ENCODE measurements around the gene ATG2A.
"Not testable (repeated sequence)": the region's sequence is repeated elsewhere in the genome, so short reads cannot be mapped to it uniquely, and the experiment has no call there.

Gene ATG2A

DNA sequence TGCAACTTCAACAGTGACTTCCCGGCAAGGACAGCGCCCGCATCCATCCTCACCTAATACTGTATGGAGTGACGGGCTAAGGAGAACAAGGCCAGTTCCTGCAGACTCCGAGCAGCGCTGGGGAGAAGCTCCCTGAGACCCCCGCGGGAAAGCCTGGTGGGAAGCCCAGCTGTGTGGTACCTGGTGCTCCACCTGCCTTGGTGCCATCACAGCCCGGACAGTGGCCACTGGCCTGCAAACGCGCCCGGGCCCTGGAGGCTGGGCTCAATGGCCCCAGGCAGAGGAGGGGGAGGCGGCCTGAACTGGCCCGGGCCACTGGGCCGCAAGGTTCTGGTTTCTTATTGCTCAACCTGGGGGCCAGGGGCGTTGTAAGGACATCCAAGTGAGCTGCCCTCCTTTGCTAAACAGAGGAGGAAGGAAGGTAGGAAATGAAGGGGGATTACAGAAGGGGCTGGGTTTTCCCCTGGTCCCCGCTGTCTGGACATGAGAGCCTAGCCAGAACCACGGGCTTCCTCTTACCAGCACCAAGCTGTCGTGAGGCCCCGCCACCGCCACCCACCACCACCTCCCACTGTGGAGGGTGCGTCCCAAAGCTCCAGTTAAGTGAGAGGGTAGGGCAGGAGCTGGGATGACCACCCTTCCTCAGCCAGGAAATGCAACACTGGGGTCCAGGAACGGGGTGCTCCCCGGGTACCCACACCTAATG, 64.1 kb downstream of the ATG2A start:
- DNase-seq: no peak

DNA sequence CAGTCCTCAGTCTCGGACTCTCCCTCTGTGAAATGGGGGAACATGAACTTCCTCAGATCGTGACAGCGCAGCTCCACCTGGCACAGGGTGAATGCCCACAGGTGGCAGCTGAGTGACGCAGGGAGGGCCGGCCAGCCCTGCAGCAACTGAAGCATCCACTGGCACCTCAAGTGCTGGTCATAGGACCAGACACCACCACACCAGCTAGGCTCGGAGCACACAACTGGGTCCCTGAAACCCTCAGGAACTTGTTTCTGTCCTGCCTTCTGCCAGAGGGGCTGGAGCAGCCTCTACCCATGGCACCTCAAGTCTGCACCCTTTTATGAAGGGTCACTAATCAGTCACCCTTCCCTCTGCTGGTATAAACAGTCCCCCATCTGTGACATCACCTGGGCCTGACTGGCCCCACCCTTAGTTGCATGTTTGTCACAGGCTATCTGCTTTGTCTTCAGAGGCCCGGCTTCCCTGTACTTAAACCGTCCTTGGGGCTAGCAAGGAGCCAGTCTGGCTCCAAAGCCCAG, 65.1 kb downstream of the ATG2A start:
- DNase-seq: no peak

DNA sequence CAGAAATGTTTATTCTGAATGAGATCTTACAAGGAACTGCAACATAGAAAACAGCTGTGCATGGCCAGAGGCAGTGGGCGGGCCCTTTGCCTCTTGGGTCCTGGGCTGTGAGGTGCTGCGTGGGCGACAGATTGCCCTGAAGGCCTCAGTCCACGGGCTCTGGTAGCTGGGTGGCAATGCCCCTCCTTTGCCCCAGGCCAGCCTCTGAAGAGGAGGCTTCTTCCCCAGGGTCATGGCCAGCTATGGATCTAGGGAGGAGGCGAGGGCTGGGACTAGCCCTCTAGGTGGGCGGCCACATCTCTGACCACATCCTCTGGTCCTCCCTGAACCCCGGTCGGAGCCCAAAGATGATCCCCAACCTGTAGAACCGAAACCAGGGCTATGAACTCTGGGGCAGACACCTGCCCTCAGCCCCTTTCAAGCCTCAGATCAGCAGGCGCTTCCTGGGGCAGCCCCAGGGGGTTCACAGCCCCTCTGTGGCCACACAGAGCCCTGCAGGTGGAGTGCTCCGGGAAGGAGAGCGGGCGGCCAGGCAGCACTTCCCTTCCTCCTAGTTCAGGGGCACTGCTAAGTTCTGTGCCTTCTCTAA, 65.9 kb downstream of the ATG2A start:
- DNase-seq: no peak

DNA sequence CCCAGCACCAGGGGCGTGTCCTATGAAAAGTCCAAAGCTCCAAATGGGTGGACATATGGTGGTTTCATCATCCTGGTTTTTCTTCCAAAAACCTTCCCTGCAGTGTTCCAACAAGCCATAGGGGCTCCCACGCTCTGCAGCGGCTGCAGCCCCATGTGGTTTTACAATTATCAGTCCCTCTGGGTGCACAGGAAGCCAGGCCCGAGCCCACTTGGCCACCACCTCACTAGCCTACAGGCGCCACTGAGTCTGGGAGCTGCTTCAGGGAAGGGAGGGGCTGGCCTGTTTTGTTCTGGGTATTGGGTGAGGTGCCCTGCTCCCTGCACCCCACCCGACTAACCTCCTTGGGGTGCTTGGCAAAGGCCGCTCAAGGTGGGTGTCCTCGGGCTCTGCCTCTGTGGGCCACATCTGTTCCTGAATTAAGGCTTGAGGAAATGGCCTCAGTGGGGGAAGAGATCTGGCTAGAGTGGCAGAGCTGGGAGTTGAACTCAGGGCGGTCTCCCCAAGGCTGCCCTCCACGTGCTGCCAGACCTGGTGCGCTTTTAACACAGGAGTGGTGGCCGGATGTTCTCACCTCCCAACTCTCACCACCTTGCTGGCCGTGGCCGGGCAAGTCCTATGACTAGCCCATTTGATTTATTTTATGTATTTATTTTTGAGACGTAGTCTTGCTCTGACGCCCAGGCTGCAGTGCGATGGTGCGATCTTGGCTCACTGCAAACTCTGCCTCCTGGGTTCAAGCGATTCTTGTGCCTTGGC, 67.2 kb downstream of the ATG2A start:
- no peak for DNase-seq

DNA sequence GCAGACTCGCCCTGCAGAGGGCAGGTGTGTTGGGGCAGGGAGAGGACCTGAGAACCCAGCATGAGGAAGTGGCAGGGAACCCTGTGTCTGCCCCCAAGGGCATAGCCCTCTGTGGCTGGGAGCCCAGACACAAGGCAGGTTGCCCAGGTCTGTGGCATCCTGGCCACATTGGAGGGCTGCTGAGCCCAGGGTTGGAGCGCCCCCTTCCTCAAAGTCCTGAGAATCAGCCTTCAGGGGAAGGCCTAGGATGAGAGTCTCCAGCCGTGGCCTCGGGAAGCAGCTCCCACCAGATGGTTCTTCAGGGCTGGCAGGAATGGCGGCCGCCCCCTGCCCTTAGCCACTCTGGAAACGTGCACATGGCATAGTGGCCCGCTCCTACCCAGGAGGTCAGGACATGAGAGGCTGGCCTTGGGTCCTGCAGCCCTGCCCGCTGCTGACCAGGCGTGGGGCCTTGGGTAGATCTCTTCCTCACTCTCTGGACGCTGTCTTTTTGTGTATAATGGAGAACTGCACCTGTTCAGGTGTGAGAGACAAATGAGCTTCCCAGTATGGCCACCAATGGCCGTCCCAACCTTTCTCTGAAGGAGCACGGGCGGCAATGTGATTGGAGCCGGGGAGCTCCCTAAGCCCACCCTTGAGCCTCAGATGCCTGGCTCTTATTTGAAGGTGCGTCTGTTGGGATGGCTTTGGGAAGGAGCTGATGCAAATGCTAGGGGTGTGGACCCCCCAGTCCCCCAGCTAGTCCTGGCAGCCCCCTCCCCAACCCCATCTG, 68.0 kb downstream of the ATG2A start:
- no peak for DNase-seq

DNA sequence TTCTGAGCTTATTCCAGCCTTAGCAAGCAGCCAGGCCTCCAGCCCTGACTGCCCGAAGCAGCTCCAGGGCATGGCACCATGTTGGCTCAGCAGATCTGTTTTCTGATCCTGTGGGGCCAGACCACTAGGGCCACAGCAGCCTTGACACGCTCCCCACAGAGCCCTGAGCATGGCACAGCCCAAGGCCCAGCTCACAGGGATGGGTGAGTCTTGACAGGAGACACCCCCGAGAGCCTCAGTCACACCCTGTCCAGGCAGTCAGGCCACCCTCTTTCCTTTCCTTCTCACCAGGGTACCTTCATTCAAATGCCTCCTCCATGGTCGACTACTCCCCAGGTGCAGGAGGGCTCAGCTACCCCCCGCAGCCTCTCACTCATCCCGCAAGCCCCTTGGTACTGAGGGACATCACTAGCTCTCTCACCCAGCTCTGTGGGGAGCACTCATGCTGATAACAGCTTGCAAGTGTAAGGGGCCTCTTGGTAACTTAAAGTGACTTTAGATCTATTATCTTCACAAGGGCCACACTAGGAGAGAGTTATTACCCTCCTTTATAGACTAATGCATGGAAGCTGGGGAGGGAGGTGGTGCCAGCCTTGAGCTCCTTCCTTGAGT, 68.7 kb downstream of the ATG2A start:
- DNase-seq: no peak

DNA sequence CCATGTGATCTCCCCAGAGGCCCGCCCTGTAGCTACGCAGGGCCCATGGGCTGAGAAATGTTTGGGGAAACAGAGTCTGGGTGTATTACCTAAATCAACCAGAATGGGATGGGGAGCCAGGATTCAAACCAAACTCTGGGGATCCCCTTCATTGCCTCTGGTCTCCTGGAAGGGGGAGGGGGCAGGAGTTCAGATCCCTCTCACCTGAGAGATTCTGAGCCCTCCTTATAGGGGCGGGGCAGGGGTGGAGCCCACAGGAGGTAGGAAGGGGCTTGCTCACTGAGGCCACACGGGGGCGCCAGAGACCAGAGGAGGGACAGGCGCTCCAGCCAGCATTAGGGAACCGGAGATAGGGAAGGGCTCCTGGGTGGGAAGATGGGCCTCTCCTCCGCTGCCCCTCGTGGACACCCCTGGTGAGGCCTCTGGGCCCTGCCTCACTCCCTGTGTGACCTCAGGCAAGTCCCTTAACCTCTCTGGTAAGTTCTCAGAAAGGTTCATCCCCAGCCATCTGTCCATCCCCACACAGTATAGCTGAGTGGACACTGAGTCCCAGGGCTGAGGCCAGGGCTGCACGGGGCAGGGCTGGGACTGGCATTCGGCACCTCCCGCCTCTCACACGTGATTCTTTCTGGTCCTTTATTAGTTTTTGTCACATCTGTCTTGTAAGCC, 69.9 kb downstream of the ATG2A start:
- peak; percentile 90 to 91 for DNase-seq

DNA sequence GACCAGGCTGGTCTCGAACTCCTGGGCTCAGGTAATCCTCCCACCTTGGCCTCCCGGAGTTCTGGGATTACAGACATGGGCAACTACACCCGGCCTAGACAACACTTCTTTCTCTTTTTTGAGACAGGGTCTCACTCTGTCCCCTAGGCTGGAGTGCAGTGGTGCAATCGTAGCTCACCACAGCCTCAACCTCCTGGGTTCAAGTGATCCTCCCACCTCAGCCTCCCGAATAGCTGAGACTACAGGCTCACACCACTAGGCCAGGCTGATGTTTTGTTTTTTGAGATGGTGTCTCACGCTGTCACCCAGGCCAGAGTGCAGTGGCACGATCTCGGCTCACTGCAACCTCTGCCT, 71.3 kb downstream of the ATG2A start:
- not testable (repeated sequence) for DNase-seq

DNA sequence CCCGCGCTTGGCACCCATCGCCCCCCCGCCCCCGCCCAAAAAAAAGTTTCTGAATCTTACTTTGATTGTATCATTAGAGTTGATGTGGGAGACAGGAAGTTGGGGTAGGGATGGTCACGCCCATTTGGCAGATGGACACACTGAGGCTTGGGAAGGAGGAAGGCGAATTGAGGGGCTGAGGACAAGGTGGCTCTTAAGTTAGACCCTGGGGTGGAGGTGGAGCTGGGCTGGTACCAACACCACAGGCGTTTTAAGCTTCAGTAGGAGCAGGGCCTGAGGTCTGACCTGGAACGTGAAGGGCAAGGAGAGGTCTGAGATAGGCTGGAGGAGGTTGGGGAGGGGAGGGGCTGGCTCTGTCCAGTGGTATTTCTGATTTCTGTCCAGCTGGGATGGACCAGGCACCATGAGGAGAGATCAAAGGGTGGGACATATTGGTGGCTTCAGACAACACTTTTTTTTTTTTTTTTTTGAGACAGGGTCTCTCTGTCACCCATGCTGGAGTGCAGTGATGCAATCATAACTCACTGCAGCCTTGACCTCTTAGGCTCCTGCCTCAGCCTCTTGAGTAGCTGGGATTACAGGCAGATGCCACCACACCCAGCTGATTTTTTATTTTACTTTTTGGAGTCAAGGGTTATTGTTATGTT, 71.8 kb downstream of the ATG2A start:
- no peak for DNase-seq

Measured in Kasumi-1 (cell line).